Endothelial cell of umbilical vein (primary cell): Measurements from ENCODE around the gene HOXA9. TPM values are rescaled to one million over a fixed set of nuclear protein-coding genes. Genes with fewer than 3 reads are reported as not detected.

Experiments
- BruUV-seq: library from RNA; stranded (reverse); fragments of 400-500 nt; replicated peaks from 2 replicates; lab custom pipeline; 2021; lab: Mats Ljungman, UMichigan
- CTCF ChIA-PET: fragments of 300-600, 350-600 bp; sonication (Branson Sonifier 250); formaldehyde crosslinking; loops from one replicate; lab custom pipeline; 2021; ENCODE audit warnings: antibody characterized with exemption, inconsistent platforms; lab: Charles Lee
- POLR2A ChIA-PET: fragments of 300-600, 350-600 bp; sonication (Branson Sonifier 250); formaldehyde crosslinking; loops from one replicate; lab custom pipeline; 2021; ENCODE audit warnings: antibody characterized with exemption, inconsistent platforms; lab: Charles Lee
- DNase-seq: peaks from one replicate; pipeline ENCODE4 v3.0.0-alpha.2; 2011; ENCODE audit warnings: low read depth, low spot score
- FAIRE-seq: peaks from 2 replicates; lab custom pipeline; 2011; peaks lifted over from hg19 to GRCh38; lab: Jason Lieb, UNC
- H2AFZ ChIP-seq: 2 replicates; pipeline ENCODE4 v1.6.0; 2012; ENCODE audit warnings: low read depth, low read length, control low read depth, inconsistent platforms
- H3K27ac ChIP-seq: 2 replicates; pipeline ENCODE4 v1.5.1; 2011; ENCODE audit warnings: low read depth, mild to moderate bottlenecking, control low read depth, low read length, moderate library complexity; ENCODE audit not compliant: insufficient read depth
- H3K27me3 ChIP-seq, 2 experiments: 2 replicates each; pipeline versions ENCODE4 v1.6.0 to v1.6.1; 2011; ENCODE audit warnings: low read length in 2 of 2, mixed read lengths in 1 of 2; ENCODE audit not compliant: control insufficient read depth in 2 of 2, insufficient read depth in 2 of 2
- H3K36me3 ChIP-seq, 2 experiments: 2 replicates in 1 of 2; 3 replicates in 1 of 2; pipeline ENCODE4 v1.5.1; 2011; ENCODE audit warnings: low read length in 2 of 2, mild to moderate bottlenecking in 1 of 2, moderate library complexity in 1 of 2; ENCODE audit not compliant: control insufficient read depth in 2 of 2, insufficient read depth in 2 of 2; ENCODE audit errors: extremely low read depth in 1 of 2
- H3K4me1 ChIP-seq: 3 replicates; pipeline ENCODE4 v1.5.1; 2011; ENCODE audit warnings: mild to moderate bottlenecking, low read length; ENCODE audit not compliant: control insufficient read depth, insufficient read depth; ENCODE audit errors: extremely low read depth
- H3K4me2 ChIP-seq: 2 replicates; pipeline ENCODE4 v1.6.1; 2011; ENCODE audit warnings: low read length, control low read depth, mixed read lengths; ENCODE audit not compliant: insufficient read depth
- H3K4me3 ChIP-seq, 3 experiments: fragments of 200-600 bp in 1 of 3; sonication (generic), shearing (Covaris generic) in 1 of 3; replicated peaks in 1 of 3; 2 replicates each; pipeline ENCODE4 v1.5.1; 2011 to 2016; ENCODE audit warnings: control low read depth in 3 of 3, low read length in 3 of 3, mild to moderate bottlenecking in 2 of 3, inconsistent platforms in 1 of 3, low read depth in 1 of 3, moderate library complexity in 1 of 3; ENCODE audit not compliant: insufficient read depth in 1 of 3
- H3K79me2 ChIP-seq: 2 replicates; pipeline ENCODE4 v1.6.0; 2012; ENCODE audit warnings: low read length, inconsistent platforms; ENCODE audit not compliant: control insufficient read depth, insufficient read depth
- H3K9ac ChIP-seq: replicated peaks from 2 replicates; pipeline ENCODE3; 2011; ENCODE audit warnings: low read length, control low read depth; ENCODE audit not compliant: insufficient read depth; ENCODE audit errors: extremely low read depth
- H3K9me1 ChIP-seq: replicated peaks from 3 replicates; pipeline ENCODE4 v1.6.0; 2011; ENCODE audit warnings: mild to moderate bottlenecking, low read length; ENCODE audit not compliant: control insufficient read depth, insufficient read depth; ENCODE audit errors: extremely low read depth
- H3K9me3 ChIP-seq: replicated peaks from 2 replicates; pipeline ENCODE4 v1.5.1; 2012; ENCODE audit warnings: low read length, inconsistent platforms; ENCODE audit not compliant: control insufficient read depth, insufficient read depth
- H4K20me1 ChIP-seq: replicated peaks from 2 replicates; pipeline ENCODE3; 2011; ENCODE audit warnings: mild to moderate bottlenecking, low read length; ENCODE audit not compliant: control insufficient read depth, insufficient read depth; ENCODE audit errors: extremely low read depth
- CTCF ChIP-seq, 2 donors: IDR thresholded peaks; 1 replicate in 1 of 2; 2 replicates in 1 of 2; pipeline ENCODE4 v1.5.1; 2011; ENCODE audit warnings: low read length in 2 of 2, mild to moderate bottlenecking in 2 of 2, moderate library complexity in 2 of 2, control low read depth in 1 of 2, inconsistent platforms in 1 of 2, low read depth in 1 of 2; ENCODE audit not compliant: insufficient read depth in 1 of 2; ENCODE audit errors: extremely low read depth in 1 of 2
- EZH2 ChIP-seq: IDR thresholded peaks from 2 replicates; pipeline ENCODE4 v1.6.1; 2012; ENCODE audit warnings: borderline replicate concordance, low read depth, mild to moderate bottlenecking, moderate library complexity, low read length, inconsistent platforms; ENCODE audit not compliant: severe bottlenecking
- FOS ChIP-seq: IDR thresholded peaks from 2 replicates; pipeline ENCODE4 v1.6.1; 2011; ENCODE audit warnings: mild to moderate bottlenecking, low read length, moderate library complexity, borderline replicate concordance; ENCODE audit not compliant: insufficient read depth
- GATA2 ChIP-seq: IDR thresholded peaks from 2 replicates; pipeline ENCODE4 v1.7.0; 2011; ENCODE audit warnings: low read depth, mild to moderate bottlenecking, moderate library complexity, mixed read lengths, low read length; ENCODE audit not compliant: insufficient read length, insufficient read depth
- JUN ChIP-seq: IDR thresholded peaks from 2 replicates; pipeline ENCODE4 v1.6.1; 2011; ENCODE audit warnings: borderline replicate concordance, low read depth; ENCODE audit not compliant: insufficient read length, insufficient read depth
- MYC ChIP-seq: IDR thresholded peaks from one replicate; pipeline ENCODE4 v1.6.1; 2011; ENCODE audit warnings: mild to moderate bottlenecking, low read depth, low read length
- POLR2A ChIP-seq: IDR thresholded peaks from 2 replicates; pipeline ENCODE4 v1.6.1; 2012; ENCODE audit warnings: low read depth, mild to moderate bottlenecking, control low read depth, low read length
- POLR2AphosphoS5 ChIP-seq: IDR thresholded peaks from 2 replicates; pipeline ENCODE4 v1.6.1; 2012; ENCODE audit warnings: low read depth, mild to moderate bottlenecking, control low read depth, low read length, moderate library complexity; ENCODE audit not compliant: insufficient read depth
- dilution Hi-C: fragments of 300-500 bp; cut with MboI; formaldehyde crosslinking; loops from one replicate; pipeline ENCODE4 v1.15.0; 2019; ENCODE audit warnings: low sequenced_read_pairs; ENCODE audit not compliant: extremely low pct_ligation_motif_present
- intact Hi-C: fragments of 100-400 bp; cut with micrococcal nuclease; formaldehyde crosslinking; loops from one replicate; pipeline ENCODE4 v1.10.0; 2022
- polyA plus RNA-seq, 4 experiments: library from polyadenylated mRNA; depleted of rRNA in 3 of 4; stranded (reverse) in 3 of 4; unstranded in 1 of 4; fragments of >200 nt; gene quantifications; 2 replicates each; pipeline versions ENCODE4 v1.2.1 to v1.2.3, GENCODE V29; 2011 to 2012; ENCODE audit warnings: missing spikeins in 1 of 4
- total RNA-seq: library from RNA; stranded (reverse); gene quantifications from 2 replicates; pipeline ENCODE4 v1.2.3, GENCODE V29; 2021

The HOXA9 gene
- total and polyA plus RNA-seq, 2 donors (not counting 3 experiments of a cell fraction or from before 2014, with no cell fraction given), result 47.2 to 61.6 TPM

GRCh38 chr7:27134392-27134791 is 30.9 kb downstream of the HOXA9 start:
- Histone ChIP-seq H3K79me2 (peaks cover 77% of the 10 kb centered on the region), H3K9me3 (no peaks in the 10 kb centered on the region), H3K9me1 (no peaks in the 10 kb centered on the region), H3K4me3 (peak overlapping the region in 1 of 3 experiments; percentile 14), H3K27ac (peak overlapping the region; percentile 82), H3K4me2 (peak overlapping the region; percentile 61), H3K27me3 (no peaks in the 10 kb centered on the region), H3K36me3 (no peaks in the 10 kb centered on the region), H4K20me1 (no peaks in the 10 kb centered on the region), H2AFZ (no peak overlapping the region), H3K9ac (peak overlapping the region; percentile 70), H3K4me1 (peaks cover 89% of the 10 kb centered on the region)
- no TSS peak for BruUV-seq
- ChIA-PET POLR2A (interaction anchor here (1.0 kb wide), 1 partner anchor 14 kb away, joined by 3 read pairs; no protein-coding TSS in a partner anchor), CTCF (interaction anchor here (1.1 kb wide), 1 partner anchor 27 kb away, joined by 3 read pairs; no protein-coding TSS in a partner anchor)
- DNase-seq (peak; percentile 90), FAIRE-seq (peak; percentile 77)
- dilution Hi-C loops, result no loop called here
- intact Hi-C loops, result no loop called here
- TF ChIP-seq CTCF (IDR thresholded peaks at IDR 0.05; ENCODE audit: extremely low read depth in 1 of 2, insufficient read depth in 1 of 2, low read depth in 1 of 2, low read length in 2 of 2), result no peak
- TF ChIP-seq POLR2A, result no peak
- peak; percentile 60 for TF ChIP-seq FOS
- no peak for TF ChIP-seq EZH2
- no peak for TF ChIP-seq MYC
- peak; percentile 20 for TF ChIP-seq POLR2AphosphoS5
- peak; percentile 54 for TF ChIP-seq JUN
- TF ChIP-seq GATA2, result peak; percentile 13
